ENCODE results near the gene CXorf38. TPM values are rescaled to one million over a fixed set of nuclear protein-coding genes. Genes with fewer than 3 reads are reported as not detected.

The CXorf38 gene
- total RNA-seq, 4 donors from 2014 or later: 5.4 to 10.8 (median 9.2) TPM

DNA sequence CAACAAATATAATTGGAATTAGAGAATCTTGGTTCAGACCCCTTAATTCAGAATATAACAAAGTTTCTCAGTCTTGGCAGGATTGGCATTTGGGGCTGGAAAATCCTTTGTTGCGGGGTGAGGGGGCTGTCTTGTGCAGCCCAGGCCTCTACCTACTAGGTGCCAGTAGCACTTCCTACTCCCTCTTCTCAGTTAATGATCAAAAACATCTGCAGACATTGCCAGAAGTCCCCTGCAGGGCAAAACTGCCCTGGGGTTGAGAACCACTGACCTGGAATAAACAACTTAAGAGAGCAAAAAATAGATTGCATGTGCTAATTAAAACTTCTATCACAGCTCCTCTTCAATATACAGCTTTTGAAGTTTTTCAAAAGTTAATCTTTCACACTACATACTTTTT, 36.7 kb upstream of the CXorf38 start:
- Histone ChIP-seq H3K27ac (replicated peaks in 1 of 4) (no peak overlapping the region), H3K27me3 (peaks cover 0 to 5% (median 0%) of the 10 kb centered on the region in 4 donors), H3K36me3 (peaks cover 0 to 41% (median 22%) of the 10 kb centered on the region in 4 donors), H3K4me1 (peaks cover 0 to 5% (median 2%) of the 10 kb centered on the region in 4 donors), H3K9me3 (no peaks in the 10 kb centered on the region), H3K4me3 (no peak overlapping the region)
- no peak for DNase-seq (ENCODE audit: extremely low spot score)
- TF ChIP-seq POLR2A (IDR thresholded peaks at IDR 0.05; ENCODE audit: low read depth) (no peak), EP300 (IDR thresholded peaks at IDR 0.05) (no peak), POLR2AphosphoS5 (IDR thresholded peaks at IDR 0.05) (no peak)
- TF ChIP-seq, protein P1, sequence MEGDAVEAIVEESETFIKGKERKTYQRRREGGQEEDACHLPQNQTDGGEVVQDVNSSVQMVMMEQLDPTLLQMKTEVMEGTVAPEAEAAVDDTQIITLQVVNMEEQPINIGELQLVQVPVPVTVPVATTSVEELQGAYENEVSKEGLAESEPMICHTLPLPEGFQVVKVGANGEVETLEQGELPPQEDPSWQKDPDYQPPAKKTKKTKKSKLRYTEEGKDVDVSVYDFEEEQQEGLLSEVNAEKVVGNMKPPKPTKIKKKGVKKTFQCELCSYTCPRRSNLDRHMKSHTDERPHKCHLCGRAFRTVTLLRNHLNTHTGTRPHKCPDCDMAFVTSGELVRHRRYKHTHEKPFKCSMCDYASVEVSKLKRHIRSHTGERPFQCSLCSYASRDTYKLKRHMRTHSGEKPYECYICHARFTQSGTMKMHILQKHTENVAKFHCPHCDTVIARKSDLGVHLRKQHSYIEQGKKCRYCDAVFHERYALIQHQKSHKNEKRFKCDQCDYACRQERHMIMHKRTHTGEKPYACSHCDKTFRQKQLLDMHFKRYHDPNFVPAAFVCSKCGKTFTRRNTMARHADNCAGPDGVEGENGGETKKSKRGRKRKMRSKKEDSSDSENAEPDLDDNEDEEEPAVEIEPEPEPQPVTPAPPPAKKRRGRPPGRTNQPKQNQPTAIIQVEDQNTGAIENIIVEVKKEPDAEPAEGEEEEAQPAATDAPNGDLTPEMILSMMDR (IDR thresholded peaks at IDR 0.05): no peak
- intact Hi-C loops (cut with DNase I): no loop called here
- 95% methylated on average over 1 of the region's 1 CpG for WGBS

DNA sequence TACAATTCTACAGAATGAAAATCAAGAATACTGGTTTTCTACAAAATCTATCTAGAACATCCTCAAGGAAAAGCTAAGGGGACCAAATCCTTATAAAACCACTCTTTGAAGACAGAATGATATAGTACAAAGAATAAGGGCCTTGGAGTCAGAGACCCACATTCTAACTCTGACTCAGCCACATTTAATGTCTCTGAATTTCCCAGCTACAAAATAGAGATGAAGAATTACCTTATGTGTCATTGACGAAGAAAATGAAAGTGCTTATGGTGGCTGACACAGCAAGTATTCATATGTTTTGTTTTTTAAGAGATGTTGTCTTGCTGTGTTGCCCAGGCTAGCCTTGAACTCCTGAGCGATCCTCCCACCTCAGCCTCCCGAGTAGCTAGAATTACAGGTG, 35.9 kb upstream of the CXorf38 start:
- Histone ChIP-seq H3K27me3 (peaks cover 0 to 5% (median 0%) of the 10 kb centered on the region in 4 donors), H3K36me3 (peaks cover 0 to 41% (median 23%) of the 10 kb centered on the region in 4 donors), H3K4me1 (peaks cover 0 to 4% (median 0%) of the 10 kb centered on the region in 4 donors), H3K27ac (replicated peaks in 1 of 4) (no peak overlapping the region), H3K4me3 (no peak overlapping the region), H3K9me3 (no peaks in the 10 kb centered on the region)
- 91% methylated on average over 3 of the region's 3 CpGs for WGBS
- TF ChIP-seq POLR2AphosphoS5 (IDR thresholded peaks at IDR 0.05): no peak
- no peak for TF ChIP-seq POLR2A (IDR thresholded peaks at IDR 0.05; ENCODE audit: low read depth)
- no peak for TF ChIP-seq EP300 (IDR thresholded peaks at IDR 0.05)
- TF ChIP-seq, protein P1 (IDR thresholded peaks at IDR 0.05): no peak
- no peak for DNase-seq (ENCODE audit: extremely low spot score)
- intact Hi-C loops (cut with DNase I): no loop called here

DNA sequence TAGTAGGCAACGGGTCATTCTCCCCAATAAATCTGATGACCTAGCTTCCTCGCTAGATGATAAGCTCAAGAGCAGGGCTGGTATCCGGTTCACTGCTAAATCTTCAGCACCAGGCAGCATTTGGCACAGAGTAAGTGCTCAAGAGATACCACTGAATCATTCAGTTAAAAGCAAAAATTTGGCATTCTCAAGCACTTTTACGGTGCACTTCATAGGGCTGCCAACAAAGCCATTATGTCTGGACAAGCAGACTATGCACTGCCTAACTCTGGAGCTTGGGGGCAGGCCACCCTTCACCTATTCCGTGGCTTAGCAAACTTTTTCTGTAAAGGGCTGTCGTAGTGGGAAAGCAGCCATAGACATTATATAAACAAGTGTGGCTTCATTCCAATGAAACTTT, 23.8 kb upstream of the CXorf38 start:
- Histone ChIP-seq H3K4me3 (no peak overlapping the region), H3K27me3 (peaks cover 0 to 5% (median 0%) of the 10 kb centered on the region in 4 donors), H3K36me3 (peaks cover 8 to 76% (median 41%) of the 10 kb centered on the region in 4 donors), H3K9me3 (no peaks in the 10 kb centered on the region), H3K27ac (replicated peaks in 1 of 4) (no peak overlapping the region), H3K4me1 (no peaks in the 10 kb centered on the region)
- intact Hi-C loops (cut with DNase I): no loop called here
- 77% methylated on average over 4 of the region's 6 CpGs for WGBS
- DNase-seq (ENCODE audit: extremely low spot score): no peak
- TF ChIP-seq POLR2AphosphoS5 (IDR thresholded peaks at IDR 0.05) (no peak), POLR2A (IDR thresholded peaks at IDR 0.05; ENCODE audit: low read depth) (no peak), EP300 (IDR thresholded peaks at IDR 0.05) (no peak)
- TF ChIP-seq, protein P1 (IDR thresholded peaks at IDR 0.05): no peak

DNA sequence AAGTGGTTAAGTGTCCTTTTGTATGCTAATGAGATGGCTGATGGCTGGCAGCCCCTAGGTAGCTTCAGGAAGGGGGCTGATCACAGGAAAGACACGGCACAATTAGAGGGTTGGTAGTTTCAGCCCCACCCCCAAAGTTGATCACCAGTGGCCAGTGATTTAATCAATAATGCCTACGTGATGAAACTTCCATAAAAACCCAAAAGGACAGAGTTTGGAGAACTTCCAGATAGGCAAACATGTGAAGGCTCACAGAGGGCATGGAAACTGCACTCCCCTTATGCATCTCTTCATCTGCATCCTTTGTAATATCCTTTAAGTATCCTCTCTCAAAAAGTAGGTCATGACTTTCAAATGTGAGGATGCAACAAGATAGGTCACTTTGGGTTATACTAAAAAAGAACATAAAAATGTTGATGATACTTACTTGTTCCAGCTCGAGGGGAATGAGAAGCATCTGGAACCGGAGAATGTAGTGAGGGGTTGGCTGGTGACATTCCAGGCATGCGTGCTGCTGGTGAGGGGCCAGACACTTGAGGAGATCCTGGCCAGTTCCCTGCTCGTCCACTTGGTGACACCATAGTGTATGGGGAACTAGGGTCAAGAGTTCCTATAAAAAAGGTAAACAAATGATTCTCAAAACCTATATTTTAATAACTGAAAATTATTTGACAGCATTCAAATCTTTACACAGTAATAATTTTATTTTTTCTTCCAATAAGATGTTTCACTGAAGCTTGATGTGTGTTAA, 16.7 kb upstream of the CXorf38 start:
- Histone ChIP-seq H3K27ac (replicated peaks in 1 of 4) (peak overlapping the region in 1 of 4 donors; percentile 7), H3K4me1 (peaks cover 0 to 10% (median 7%) of the 10 kb centered on the region in 4 donors), H3K27me3 (no peaks in the 10 kb centered on the region), H3K4me3 (no peak overlapping the region), H3K36me3 (peaks cover 4 to 59% (median 39%) of the 10 kb centered on the region in 4 donors), H3K9me3 (no peaks in the 10 kb centered on the region)
- WGBS: 58% methylated on average over 6 of the region's 6 CpGs
- no peak for DNase-seq (ENCODE audit: extremely low spot score)
- intact Hi-C loops (cut with DNase I): loop anchor here (5.0 kb wide), 1 partner anchor 128 kb away; no protein-coding TSS in a partner anchor
- TF ChIP-seq, protein P1 (IDR thresholded peaks at IDR 0.05): peak; percentile 26 to 49 (median 40)
- TF ChIP-seq POLR2A (IDR thresholded peaks at IDR 0.05; ENCODE audit: low read depth): no peak

Measured in esophagus muscularis mucosa (tissue), 4 donors.